Activated T-cell treated with anti-CD3 and anti-CD28 coated beads, Interleukin-2, amount 50 U/mL, for 48 hours (primary cell): ENCODE measurements around the gene RAB39A.
"Not testable (repeated sequence)": the region's sequence is repeated elsewhere in the genome, so short reads cannot be mapped to it uniquely, and the experiment has no call there.

Experiments used
- DNase-seq, 2 experiments: peaks; one replicate each; pipeline ENCODE4 v3.0.0-alpha.2; 2020

The RAB39A gene

GRCh38 chr11:107928046-107928766 is at the start of gene RAB39A:
Gene RAB39A, plus strand, starts transcription at chr11:107928448. Its CDS starts 121 bp downstream, at chr11:107928569.
- DNase-seq = peak; percentile 77 to 81

- DNase-seq = not testable (repeated sequence)
These were observed 46.8 kb upstream of the RAB39A start for GRCh38 chr11:107881471-107881870.

GRCh38 chr11:107882095-107882820 is 46.0 kb upstream of the RAB39A start:
- no peak for DNase-seq

- no peak for DNase-seq
These were observed 30.0 kb upstream of the RAB39A start for GRCh38 chr11:107898270-107898669.

GRCh38 chr11:107908211-107908610 is 20.0 kb upstream of the RAB39A start:
- no peak for DNase-seq

- not testable (repeated sequence) for DNase-seq
These were observed 15.8 kb upstream of the RAB39A start for GRCh38 chr11:107912415-107912814.

GRCh38 chr11:107915229-107915628 is 13.0 kb upstream of the RAB39A start:
- DNase-seq = no peak

GRCh38 chr11:107916671-107917241 is 11.5 kb upstream of the RAB39A start:
- peak; percentile 28 to 54 for DNase-seq

GRCh38 chr11:107921997-107922396 is 6.3 kb upstream of the RAB39A start:
- no peak for DNase-seq

- not testable (repeated sequence) for DNase-seq
These were observed 4.7 kb upstream of the RAB39A start for GRCh38 chr11:107923519-107923918.

- DNase-seq = no peak
These were observed 3.9 kb upstream of the RAB39A start for GRCh38 chr11:107924306-107924705.

- DNase-seq = no peak
These were observed 689 bp upstream of the RAB39A start for GRCh38 chr11:107927559-107927958.

GRCh38 chr11:107928767-107929507 is 689 bp downstream of the RAB39A start:
- peak; percentile 19 to 25 for DNase-seq

GRCh38 chr11:107929611-107930200 is 1.5 kb downstream of the RAB39A start:
- DNase-seq = no peak

GRCh38 chr11:107931206-107931605 is 3.0 kb downstream of the RAB39A start:
- DNase-seq = no peak

GRCh38 chr11:107947904-107948303 is 19.7 kb downstream of the RAB39A start:
- DNase-seq = no peak

GRCh38 chr11:107948328-107948727 is 20.1 kb downstream of the RAB39A start:
- DNase-seq = not testable (repeated sequence)

- DNase-seq = no peak
These were observed 22.9 kb downstream of the RAB39A start for GRCh38 chr11:107951155-107951554.

- DNase-seq = no peak
These were observed 25.2 kb downstream of the RAB39A start for GRCh38 chr11:107953446-107953845.

- DNase-seq = no peak
These were observed 28.3 kb downstream of the RAB39A start for GRCh38 chr11:107956543-107956942.

GRCh38 chr11:107957109-107957588 is 28.9 kb downstream of the RAB39A start:
- no peak for DNase-seq

GRCh38 chr11:107961480-107961879 is 33.2 kb downstream of the RAB39A start:
- no peak for DNase-seq

GRCh38 chr11:107962181-107962580 is 33.9 kb downstream of the RAB39A start:
- no peak for DNase-seq
